A549 (cell line): ENCODE data around the gene FGF19. TPM values are rescaled to one million over a fixed set of nuclear protein-coding genes. Genes with fewer than 3 reads are reported as not detected.
A peak's percentile ranks its signal among the peaks of the same experiment; 100 is the strongest.

Experiments used
- ATAC-seq, 2 experiments: fragments of 200-7000 bp in 1 of 2; fragments of >200 bp in 1 of 2; cut with Nextera tagmentation in 1 of 2; cut with Tn5 transposase in 1 of 2; 3 replicates each; pipeline versions ENCODE4 v1.8.0 to v1.9.1; 2018 to 2020; ENCODE audit warnings: mild to moderate bottlenecking in 1 of 2, moderate library complexity in 1 of 2
- CTCF ChIA-PET: fragments of 300-600 bp; sonication (Branson Sonifier 250); formaldehyde crosslinking; extraction: SDS; loops from one replicate; lab custom pipeline; 2021; ENCODE audit warnings: antibody characterized with exemption, inconsistent platforms; lab: Yijun Ruan, JAX
- POLR2A ChIA-PET: fragments of 350-600 bp; formaldehyde crosslinking; extraction: SDS; loops from one replicate; lab custom pipeline; 2021; ENCODE audit warnings: antibody characterized with exemption, inconsistent platforms; lab: Yijun Ruan, JAX
- DNase-seq, 2 experiments: peaks; one replicate each; pipeline versions ENCODE4 v3.0.0 to v3.0.0-alpha.2; 2011 to 2016; ENCODE audit warnings: low read depth in 1 of 2, low spot score in 1 of 2
- FAIRE-seq: peaks from 2 replicates; lab custom pipeline; 2011; peaks lifted over from hg19 to GRCh38; lab: Jason Lieb, UNC
- H3K27ac ChIP-seq, 2 experiments: fragments of >200 bp; sonication (Bioruptor Twin); formaldehyde crosslinking; 3 replicates each; pipeline ENCODE4 v1.5.1; 2016 to 2017
- H3K4me1 ChIP-seq: fragments of >200 bp; sonication (Bioruptor Twin); formaldehyde crosslinking; 3 replicates; pipeline ENCODE4 v1.6.1; 2016
- H3K4me2 ChIP-seq: fragments of >200 bp; sonication (Bioruptor Twin); formaldehyde crosslinking; 3 replicates; pipeline ENCODE4 v1.6.1; 2016
- H3K4me3 ChIP-seq: fragments of >200 bp; sonication (Bioruptor Twin); formaldehyde crosslinking; 3 replicates; pipeline ENCODE4 v1.5.1; 2016
- H3K9me3 ChIP-seq: fragments of >200 bp; sonication (Bioruptor Twin); formaldehyde crosslinking; 3 replicates; pipeline ENCODE4 v1.6.1; 2016
- CBX2 ChIP-seq: fragments of 200-600 bp; sonication (generic); IDR thresholded peaks from 2 replicates; pipeline ENCODE4 v1.6.1; 2016; ENCODE audit warnings: low read depth, mild to moderate bottlenecking, borderline replicate concordance
- CHD4 ChIP-seq: fragments of 200-600 bp; sonication (generic); IDR thresholded peaks from 2 replicates; pipeline ENCODE4 v1.6.1; 2016; ENCODE audit warnings: antibody characterized with exemption, mild to moderate bottlenecking, borderline replicate concordance
- CTCF ChIP-seq: fragments of >200 bp; sonication (Bioruptor Twin); formaldehyde crosslinking; IDR thresholded peaks from 3 replicates; pipeline ENCODE4 v1.5.1; 2016
- EHF ChIP-seq: fragments of 250-450 bp; sonication (Bioruptor Pico); IDR thresholded peaks from 2 replicates; pipeline ENCODE4 v1.5.0; 2020; ENCODE audit warnings: mild to moderate bottlenecking
- FOSB ChIP-seq: fragments of 250-450 bp; sonication (Bioruptor Pico); IDR thresholded peaks from 2 replicates; pipeline ENCODE4 v1.5.0; 2020; ENCODE audit warnings: mild to moderate bottlenecking, moderate library complexity
- HDAC2 ChIP-seq: fragments of 200-600 bp; sonication (generic); IDR thresholded peaks from 2 replicates; pipeline ENCODE4 v1.6.1; 2016
- HES2 ChIP-seq: fragments of >200 bp; sonication (Bioruptor Twin); formaldehyde crosslinking; IDR thresholded peaks from 2 replicates; pipeline ENCODE4 v1.6.1; 2016
- HEYL ChIP-seq: fragments of 250-450 bp; sonication (Bioruptor Pico); IDR thresholded peaks from 2 replicates; pipeline ENCODE4 v1.8.0; 2021; ENCODE audit warnings: mild to moderate bottlenecking, moderate library complexity
- HOXA7 ChIP-seq: fragments of 250-450 bp; sonication (Bioruptor Pico); IDR thresholded peaks from 2 replicates; pipeline ENCODE4 v1.5.0; 2020; ENCODE audit warnings: mild to moderate bottlenecking, moderate library complexity
- HOXB5 ChIP-seq: fragments of 250-450 bp; sonication (Bioruptor Pico); IDR thresholded peaks from 2 replicates; pipeline ENCODE4 v1.5.0; 2020; ENCODE audit warnings: mild to moderate bottlenecking, moderate library complexity
- JUNB ChIP-seq: fragments of >200 bp; sonication (Bioruptor Twin); formaldehyde crosslinking; IDR thresholded peaks from 2 replicates; pipeline ENCODE4 v1.6.1; 2016
- KDM5A ChIP-seq: fragments of 200-600 bp; sonication (generic); IDR thresholded peaks from 2 replicates; pipeline ENCODE4 v1.6.1; 2016; ENCODE audit warnings: antibody characterized with exemption, mild to moderate bottlenecking
- MAFK ChIP-seq: fragments of 450-650 bp; IDR thresholded peaks from 2 replicates; pipeline ENCODE4 v1.6.1; 2014; ENCODE audit not compliant: partially characterized antibody
- MAX ChIP-seq: IDR thresholded peaks from 2 replicates; pipeline ENCODE4 v1.6.1; 2012
- NR3C1 ChIP-seq: fragments of >200 bp; sonication (Bioruptor Twin); formaldehyde crosslinking; IDR thresholded peaks from 3 replicates; pipeline ENCODE4 v1.6.1; 2017
- PHF8 ChIP-seq: fragments of 200-600 bp; sonication (generic); IDR thresholded peaks from 2 replicates; pipeline ENCODE4 v1.6.1; 2016; ENCODE audit warnings: low read depth, mild to moderate bottlenecking, antibody characterized with exemption, moderate library complexity, borderline replicate concordance
- POLR2AphosphoS2 ChIP-seq: conservative IDR thresholded peaks from 2 replicates; pipeline ENCODE4 v1.6.1; 2012; ENCODE audit warnings: low read length, improper control_type of control experiment, inconsistent platforms
- RARB ChIP-seq: fragments of 250-450 bp; sonication (Bioruptor Pico); IDR thresholded peaks from 2 replicates; pipeline ENCODE4 v1.8.0; 2021; ENCODE audit warnings: mild to moderate bottlenecking, moderate library complexity
- RCOR1 ChIP-seq: fragments of 150-350 bp; IDR thresholded peaks from 2 replicates; pipeline ENCODE4 v1.6.1; 2014; ENCODE audit warnings: antibody characterized with exemption, low read length, low read depth
- RFX5 ChIP-seq: fragments of 450-650 bp; IDR thresholded peaks from 2 replicates; pipeline ENCODE4 v1.7.1; 2014; ENCODE audit warnings: antibody characterized with exemption, mild to moderate bottlenecking, moderate library complexity
- RNF2 ChIP-seq: fragments of 200-600 bp; sonication (generic); IDR thresholded peaks from 2 replicates; pipeline ENCODE4 v1.6.1; 2016; ENCODE audit warnings: low read depth, mild to moderate bottlenecking, antibody characterized with exemption, moderate library complexity, borderline replicate concordance
- SREBF2 ChIP-seq: fragments of 450-650 bp; IDR thresholded peaks from 2 replicates; pipeline ENCODE4 v1.6.1; 2014; ENCODE audit warnings: mild to moderate bottlenecking, moderate library complexity
- TFCP2L1 ChIP-seq: fragments of 250-450 bp; sonication (Bioruptor Pico); IDR thresholded peaks from 2 replicates; pipeline ENCODE4 v1.5.0; 2021; ENCODE audit warnings: mild to moderate bottlenecking
- TP53 ChIP-seq: fragments of 250-450 bp; sonication (Bioruptor Pico); IDR thresholded peaks from 2 replicates; pipeline ENCODE4 v1.5.0; 2021; ENCODE audit warnings: mild to moderate bottlenecking, moderate library complexity
- USF2 ChIP-seq: fragments of 450-650 bp; IDR thresholded peaks from 2 replicates; pipeline ENCODE4 v1.6.1; 2014; ENCODE audit warnings: antibody characterized with exemption
- ZSCAN20 ChIP-seq: fragments of 250-450 bp; sonication (Bioruptor Pico); IDR thresholded peaks from 2 replicates; pipeline ENCODE4 v1.8.0; 2022; ENCODE audit warnings: mild to moderate bottlenecking, moderate library complexity
- WGBS: methylation state at CpG from one replicate; pipeline ENCODE4 v1.1.6; 2017; ENCODE audit errors: missing lambda C conversion rate; 5-methylcytosine and 5-hydroxymethylcytosine counted together
- polyA plus RNA-seq, 4 experiments: library from polyadenylated mRNA; depleted of rRNA in 3 of 4; stranded (reverse); fragments of >200 nt; fragmentation: RNase III in 1 of 4; extraction: RNeasy Plus Mini Kit Qiagen cat#74134 plus additional on column Dnase treatment in 1 of 4; gene quantifications; 2 replicates in 3 of 4; 3 replicates in 1 of 4; pipeline ENCODE4 v1.2.3, GENCODE V29; 2011 to 2017

Gene FGF19
- polyA plus RNA-seq, 2 of the 4 experiments (the other 2 are of a cell fraction): 0.05 to 0.31 TPM

GRCh38 chr11:69661413-69661715 lies 42.5 kb downstream of the FGF19 start:
- Histone ChIP-seq H3K27ac (0 out of 6 replicates have a peak overlapping the region, but pooled peaks of 1 of the 2 experiments have one; percentile 7), H3K4me2 (no peak overlapping the region), H3K4me1 (no peaks in the 10 kb centered on the region; the same call in 1 of the 3 replicates), H3K4me3 (no peak overlapping the region), H3K9me3 (no peaks in the 10 kb centered on the region)
- ChIA-PET POLR2A (no interaction called here), CTCF (interaction anchor here (1.0 to 10.9 kb wide), 6 partner anchors 8 to 602 kb away, joined by 3 to 149 read pairs (median 22); partner anchors contain the start of gene LTO1)
- FAIRE-seq: no peak
- 84% methylated on average over 10 of the region's 10 CpGs for WGBS
- no peak for DNase-seq
- ATAC-seq: no peak
- TF ChIP-seq EHF (CRISPR knock-in tag): no peak
- no peak for TF ChIP-seq CTCF
- no peak for TF ChIP-seq MAFK
- TF ChIP-seq TFCP2L1 (CRISPR knock-in tag): no peak
- TF ChIP-seq RNF2: no peak
- TF ChIP-seq TP53 (CRISPR knock-in tag): no peak
- no peak for TF ChIP-seq CHD4
- TF ChIP-seq KDM5A: no peak
- TF ChIP-seq CBX2: no peak
- no peak for TF ChIP-seq RCOR1
- no peak for TF ChIP-seq POLR2AphosphoS2
- no peak for TF ChIP-seq FOSB (CRISPR knock-in tag)
- no peak for TF ChIP-seq JUNB
- TF ChIP-seq HOXB5 (CRISPR knock-in tag): no peak
- no peak for TF ChIP-seq HEYL (CRISPR knock-in tag)
- TF ChIP-seq ZSCAN20 (CRISPR knock-in tag): no peak
- TF ChIP-seq PHF8: no peak
- no peak for TF ChIP-seq HOXA7
- TF ChIP-seq USF2: no peak
- no peak for TF ChIP-seq RARB
- TF ChIP-seq, all 56 proteins: peak for 0

GRCh38 chr11:69660001-69660500 lies 43.8 kb downstream of the FGF19 start:
- H3K4me1 ChIP-seq: peaks cover 13% of the 10 kb centered on the region
- TF ChIP-seq MAX: no peak
- no peak for TF ChIP-seq PHF8
- TF ChIP-seq KDM5A: no peak
- TF ChIP-seq SREBF2: no peak
- TF ChIP-seq HOXB5 (CRISPR knock-in tag): no peak
- no peak for TF ChIP-seq HOXA7
- no peak for TF ChIP-seq EHF (CRISPR knock-in tag)
- TF ChIP-seq HES2: no peak
- TF ChIP-seq RFX5: no peak
- no peak for TF ChIP-seq NR3C1
- TF ChIP-seq HDAC2: no peak
- no peaks in the 10 kb centered on the region for H3K9me3 ChIP-seq
- FAIRE-seq (no peak), DNase-seq (no peak), ATAC-seq (no peak)
- POLR2A ChIA-PET: no interaction called here
- CTCF ChIA-PET: interaction anchor here (2.6 to 10.9 kb wide), 4 partner anchors 9 to 558 kb away, joined by 12 to 149 read pairs (median 78); no protein-coding TSS in a partner anchor
- H3K27ac ChIP-seq: no peak overlapping the region
- H3K4me2 ChIP-seq: no peak overlapping the region
- WGBS: 95% methylated on average over 4 of the region's 4 CpGs
- no peak overlapping the region for H3K4me3 ChIP-seq
